K562 (cell line): ENCODE measurements around the gene DLX3. TPM values are rescaled to one million over a fixed set of nuclear protein-coding genes. Genes with fewer than 3 reads are reported as not detected.

Experiments
- CBX3 ChIP-seq, 2 experiments: IDR thresholded peaks; 1 replicate in 1 of 2; 2 replicates in 1 of 2; pipeline ENCODE4 v1.6.1; 2012; ENCODE audit warnings: inconsistent platforms in 2 of 2, low read length in 2 of 2, borderline replicate concordance in 1 of 2, control low read depth in 1 of 2
- L3MBTL2 ChIP-seq: fragments of 450-650 bp; IDR thresholded peaks from 2 replicates; pipeline ENCODE4 v1.6.1; 2016; ENCODE audit warnings: mild to moderate bottlenecking, moderate library complexity
- MIER1 ChIP-seq: fragments of 450-650 bp; IDR thresholded peaks from 2 replicates; pipeline ENCODE4 v1.6.1; 2016; ENCODE audit warnings: antibody characterized with exemption, mild to moderate bottlenecking, low read depth
- MXI1 ChIP-seq: IDR thresholded peaks from 2 replicates; pipeline ENCODE4 v1.6.1; 2011; ENCODE audit warnings: low read depth, mild to moderate bottlenecking, improper control_type of control experiment, low read length
- RAD21 ChIP-seq, 2 experiments: fragments of 250-450 bp in 1 of 2; fragments of 450-650 bp in 1 of 2; sonication (Bioruptor Pico) in 1 of 2; formaldehyde crosslinking in 1 of 2; IDR thresholded peaks in 1 of 2; conservative IDR thresholded peaks in 1 of 2; 2 replicates each; pipeline versions ENCODE4 v1.4.0 to v1.8.0; 2020 to 2022; ENCODE audit warnings: mild to moderate bottlenecking in 2 of 2, moderate library complexity in 1 of 2
- RB1 ChIP-seq: fragments of 450-650 bp; IDR thresholded peaks from 2 replicates; pipeline ENCODE4 v1.6.1; 2017; ENCODE audit warnings: low read depth, mild to moderate bottlenecking
- TCF7L2 ChIP-seq: fragments of 150-350 bp; IDR thresholded peaks from 2 replicates; pipeline ENCODE4 v1.6.1; 2016; ENCODE audit warnings: low read depth, mild to moderate bottlenecking, low read length, moderate library complexity
- ZNF431 ChIP-seq: sonication (generic); formaldehyde crosslinking; IDR thresholded peaks from 2 replicates; pipeline ENCODE4 v1.8.0; 2022; ENCODE audit warnings: mild to moderate bottlenecking, missing genetic modification reagents
- ZNF584 ChIP-seq: fragments of 200-800 bp; sonication (Bioruptor generic); IDR thresholded peaks from 2 replicates; pipeline ENCODE4 v1.6.1; 2016; ENCODE audit warnings: low read depth, mild to moderate bottlenecking, missing genetic modification characterization, missing compliant biosample characterization
- polyA plus RNA-seq, 8 experiments: library from polyadenylated mRNA; depleted of rRNA in 4 of 8; stranded (reverse) in 5 of 8; unstranded in 3 of 8; fragments of >200 nt; fragmentation: Nextera tagmentation in 2 of 8; fragmentation: Illumina TruSeq in 1 of 8; extraction: Ambion mirVana in 2 of 8; extraction: Trizol in 1 of 8; gene quantifications; 2 replicates each; pipeline versions ENCODE4 v1.2.1 to v1.2.3, GENCODE V29; 2011 to 2014; ENCODE audit warnings: inconsistent platforms in 1 of 8, missing spikeins in 1 of 8
- total RNA-seq, 7 experiments: library from RNA; depleted of rRNA in 6 of 7; stranded (reverse); fragments of >200 nt in 6 of 7; fragmentation: Illumina TruSeq in 2 of 7; extraction: Trizol in 2 of 7; gene quantifications; 2 replicates each; pipeline versions ENCODE4 v1.2.1 to v1.2.3, GENCODE V29; 2011 to 2021; ENCODE audit warnings: low replicate concordance in 1 of 7
- TF ChIP-seq, protein P1 (sequence below): sonication (generic); formaldehyde crosslinking; IDR thresholded peaks from 2 replicates; pipeline ENCODE4 v1.8.0; 2023; ENCODE audit warnings: missing genetic modification reagents, mild to moderate bottlenecking, borderline replicate concordance
- TF ChIP-seq, protein P2 (sequence below), 3 experiments: IDR thresholded peaks in 2 of 3; conservative IDR thresholded peaks in 1 of 3; 2 replicates each; pipeline ENCODE4 v1.5.1; 2011 to 2012; ENCODE audit warnings: low read length in 3 of 3, mild to moderate bottlenecking in 3 of 3, control low read depth in 2 of 3, improper control_type of control experiment in 1 of 3, inconsistent platforms in 1 of 3, low read depth in 1 of 3, mixed read lengths in 1 of 3, moderate library complexity in 1 of 3; ENCODE audit not compliant: insufficient read depth in 2 of 3
- TF ChIP-seq, protein P3 (sequence below): fragments of 450-650 bp; IDR thresholded peaks from 2 replicates; pipeline ENCODE4 v1.6.1; 2016; ENCODE audit warnings: missing biosample characterization, missing genetic modification characterization
- TF ChIP-seq, protein P4 (sequence below): fragments of 450-650 bp; IDR thresholded peaks from one replicate; pipeline ENCODE4 v1.6.1; 2018; ENCODE audit warnings: mild to moderate bottlenecking, moderate library complexity; ENCODE audit not compliant: partially characterized antibody
- TF ChIP-seq, protein P5 (sequence below): fragments of 450-650 bp; formaldehyde crosslinking; IDR thresholded peaks from 2 replicates; pipeline ENCODE4 v1.4.0; 2020; ENCODE audit warnings: mild to moderate bottlenecking, moderate library complexity

DLX3 gene
- total and polyA plus RNA-seq, 9 of the 15 experiments (the other 6 are each of a cell fraction or from before 2014, with no cell fraction given), result not detected

DNA sequence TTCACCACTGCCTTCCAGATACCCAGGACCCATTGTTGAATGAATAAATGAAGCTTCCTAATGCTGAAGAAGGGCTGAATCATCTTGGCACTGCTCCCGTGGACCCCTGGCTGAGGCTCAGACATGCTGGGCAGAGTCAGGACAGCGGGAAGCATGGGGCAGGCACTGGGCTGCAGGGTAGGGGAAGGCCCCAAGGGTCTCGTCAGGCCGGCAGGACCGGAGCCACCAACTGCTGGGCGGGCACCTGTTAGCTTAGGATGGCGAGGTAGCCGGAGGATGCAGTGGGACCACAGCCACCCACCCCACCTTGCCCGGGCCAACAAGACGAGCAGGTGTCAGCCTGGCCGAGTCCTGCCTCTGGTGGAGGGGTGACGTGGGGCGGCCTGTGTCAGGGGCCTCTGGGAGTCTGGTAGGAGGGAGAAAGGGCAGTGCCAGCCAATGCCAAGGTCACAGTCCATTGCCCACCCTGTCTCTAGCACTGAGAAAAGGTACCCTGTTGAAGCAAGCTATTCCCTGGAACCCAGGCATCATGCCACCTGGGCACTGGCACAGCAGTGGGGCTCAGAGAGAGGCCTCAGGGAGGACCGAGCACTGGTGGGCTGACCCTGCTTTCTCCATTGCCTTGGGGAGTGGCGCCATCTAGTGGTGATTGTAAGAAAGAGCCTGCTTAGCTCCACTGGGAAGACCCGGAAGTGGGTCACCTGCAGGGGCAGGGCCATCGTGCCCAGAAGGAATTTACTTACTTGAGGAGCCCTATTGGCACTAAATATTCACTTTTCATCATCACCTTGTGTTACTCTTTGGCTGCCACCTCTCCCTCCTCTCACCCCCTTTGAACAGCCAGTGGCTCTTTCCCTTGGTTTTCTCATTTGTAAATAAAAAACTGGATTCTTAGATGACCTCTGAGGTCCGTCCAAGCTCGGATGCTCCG lies 3.0 kb upstream of the DLX3 start (continued):
- TF ChIP-seq, protein P1, sequence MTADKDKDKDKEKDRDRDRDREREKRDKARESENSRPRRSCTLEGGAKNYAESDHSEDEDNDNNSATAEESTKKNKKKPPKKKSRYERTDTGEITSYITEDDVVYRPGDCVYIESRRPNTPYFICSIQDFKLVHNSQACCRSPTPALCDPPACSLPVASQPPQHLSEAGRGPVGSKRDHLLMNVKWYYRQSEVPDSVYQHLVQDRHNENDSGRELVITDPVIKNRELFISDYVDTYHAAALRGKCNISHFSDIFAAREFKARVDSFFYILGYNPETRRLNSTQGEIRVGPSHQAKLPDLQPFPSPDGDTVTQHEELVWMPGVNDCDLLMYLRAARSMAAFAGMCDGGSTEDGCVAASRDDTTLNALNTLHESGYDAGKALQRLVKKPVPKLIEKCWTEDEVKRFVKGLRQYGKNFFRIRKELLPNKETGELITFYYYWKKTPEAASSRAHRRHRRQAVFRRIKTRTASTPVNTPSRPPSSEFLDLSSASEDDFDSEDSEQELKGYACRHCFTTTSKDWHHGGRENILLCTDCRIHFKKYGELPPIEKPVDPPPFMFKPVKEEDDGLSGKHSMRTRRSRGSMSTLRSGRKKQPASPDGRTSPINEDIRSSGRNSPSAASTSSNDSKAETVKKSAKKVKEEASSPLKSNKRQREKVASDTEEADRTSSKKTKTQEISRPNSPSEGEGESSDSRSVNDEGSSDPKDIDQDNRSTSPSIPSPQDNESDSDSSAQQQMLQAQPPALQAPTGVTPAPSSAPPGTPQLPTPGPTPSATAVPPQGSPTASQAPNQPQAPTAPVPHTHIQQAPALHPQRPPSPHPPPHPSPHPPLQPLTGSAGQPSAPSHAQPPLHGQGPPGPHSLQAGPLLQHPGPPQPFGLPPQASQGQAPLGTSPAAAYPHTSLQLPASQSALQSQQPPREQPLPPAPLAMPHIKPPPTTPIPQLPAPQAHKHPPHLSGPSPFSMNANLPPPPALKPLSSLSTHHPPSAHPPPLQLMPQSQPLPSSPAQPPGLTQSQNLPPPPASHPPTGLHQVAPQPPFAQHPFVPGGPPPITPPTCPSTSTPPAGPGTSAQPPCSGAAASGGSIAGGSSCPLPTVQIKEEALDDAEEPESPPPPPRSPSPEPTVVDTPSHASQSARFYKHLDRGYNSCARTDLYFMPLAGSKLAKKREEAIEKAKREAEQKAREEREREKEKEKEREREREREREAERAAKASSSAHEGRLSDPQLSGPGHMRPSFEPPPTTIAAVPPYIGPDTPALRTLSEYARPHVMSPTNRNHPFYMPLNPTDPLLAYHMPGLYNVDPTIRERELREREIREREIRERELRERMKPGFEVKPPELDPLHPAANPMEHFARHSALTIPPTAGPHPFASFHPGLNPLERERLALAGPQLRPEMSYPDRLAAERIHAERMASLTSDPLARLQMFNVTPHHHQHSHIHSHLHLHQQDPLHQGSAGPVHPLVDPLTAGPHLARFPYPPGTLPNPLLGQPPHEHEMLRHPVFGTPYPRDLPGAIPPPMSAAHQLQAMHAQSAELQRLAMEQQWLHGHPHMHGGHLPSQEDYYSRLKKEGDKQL (CRISPR knock-in tag), result no peak
- TF ChIP-seq RB1, result 0 out of 2 replicates have a peak, but pooled peaks have one; percentile 25
- no peak for TF ChIP-seq TCF7L2
- TF ChIP-seq ZNF431, result no peak
- TF ChIP-seq MIER1, result no peak
- peak in 1 of 2 experiments; percentile 16; a peak in 1 of 3 replicates for TF ChIP-seq CBX3 (IDR thresholded peaks at IDR 0.05; ENCODE audit: borderline replicate concordance in 1 of 2, low read length in 2 of 2)
- TF ChIP-seq, protein P2, sequence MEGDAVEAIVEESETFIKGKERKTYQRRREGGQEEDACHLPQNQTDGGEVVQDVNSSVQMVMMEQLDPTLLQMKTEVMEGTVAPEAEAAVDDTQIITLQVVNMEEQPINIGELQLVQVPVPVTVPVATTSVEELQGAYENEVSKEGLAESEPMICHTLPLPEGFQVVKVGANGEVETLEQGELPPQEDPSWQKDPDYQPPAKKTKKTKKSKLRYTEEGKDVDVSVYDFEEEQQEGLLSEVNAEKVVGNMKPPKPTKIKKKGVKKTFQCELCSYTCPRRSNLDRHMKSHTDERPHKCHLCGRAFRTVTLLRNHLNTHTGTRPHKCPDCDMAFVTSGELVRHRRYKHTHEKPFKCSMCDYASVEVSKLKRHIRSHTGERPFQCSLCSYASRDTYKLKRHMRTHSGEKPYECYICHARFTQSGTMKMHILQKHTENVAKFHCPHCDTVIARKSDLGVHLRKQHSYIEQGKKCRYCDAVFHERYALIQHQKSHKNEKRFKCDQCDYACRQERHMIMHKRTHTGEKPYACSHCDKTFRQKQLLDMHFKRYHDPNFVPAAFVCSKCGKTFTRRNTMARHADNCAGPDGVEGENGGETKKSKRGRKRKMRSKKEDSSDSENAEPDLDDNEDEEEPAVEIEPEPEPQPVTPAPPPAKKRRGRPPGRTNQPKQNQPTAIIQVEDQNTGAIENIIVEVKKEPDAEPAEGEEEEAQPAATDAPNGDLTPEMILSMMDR (IDR thresholded peaks at IDR 0.05 in 2 of 3, conservative IDR thresholded peaks at IDR 0.05 in 1 of 3; ENCODE audit: insufficient read depth in 2 of 3, low read depth in 1 of 3, low read length in 3 of 3), result peak; percentile 92 to 96 (median 93)
- TF ChIP-seq MXI1, result no peak
- TF ChIP-seq, protein P3, sequence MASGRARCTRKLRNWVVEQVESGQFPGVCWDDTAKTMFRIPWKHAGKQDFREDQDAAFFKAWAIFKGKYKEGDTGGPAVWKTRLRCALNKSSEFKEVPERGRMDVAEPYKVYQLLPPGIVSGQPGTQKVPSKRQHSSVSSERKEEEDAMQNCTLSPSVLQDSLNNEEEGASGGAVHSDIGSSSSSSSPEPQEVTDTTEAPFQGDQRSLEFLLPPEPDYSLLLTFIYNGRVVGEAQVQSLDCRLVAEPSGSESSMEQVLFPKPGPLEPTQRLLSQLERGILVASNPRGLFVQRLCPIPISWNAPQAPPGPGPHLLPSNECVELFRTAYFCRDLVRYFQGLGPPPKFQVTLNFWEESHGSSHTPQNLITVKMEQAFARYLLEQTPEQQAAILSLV (tag), result no peak
- TF ChIP-seq L3MBTL2, result peak; percentile 38; the same call in 1 of the 2 replicates
- peak; percentile 85 to 92 for TF ChIP-seq RAD21 (CRISPR knock-in tag; conservative IDR thresholded peaks at IDR 0.05 in 1 of 2, IDR thresholded peaks at IDR 0.05 in 1 of 2)
- TF ChIP-seq, protein P4, sequence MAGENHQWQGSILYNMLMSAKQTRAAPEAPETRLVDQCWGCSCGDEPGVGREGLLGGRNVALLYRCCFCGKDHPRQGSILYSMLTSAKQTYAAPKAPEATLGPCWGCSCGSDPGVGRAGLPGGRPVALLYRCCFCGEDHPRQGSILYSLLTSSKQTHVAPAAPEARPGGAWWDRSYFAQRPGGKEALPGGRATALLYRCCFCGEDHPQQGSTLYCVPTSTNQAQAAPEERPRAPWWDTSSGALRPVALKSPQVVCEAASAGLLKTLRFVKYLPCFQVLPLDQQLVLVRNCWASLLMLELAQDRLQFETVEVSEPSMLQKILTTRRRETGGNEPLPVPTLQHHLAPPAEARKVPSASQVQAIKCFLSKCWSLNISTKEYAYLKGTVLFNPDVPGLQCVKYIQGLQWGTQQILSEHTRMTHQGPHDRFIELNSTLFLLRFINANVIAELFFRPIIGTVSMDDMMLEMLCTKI, result no peak
- TF ChIP-seq, protein P5, sequence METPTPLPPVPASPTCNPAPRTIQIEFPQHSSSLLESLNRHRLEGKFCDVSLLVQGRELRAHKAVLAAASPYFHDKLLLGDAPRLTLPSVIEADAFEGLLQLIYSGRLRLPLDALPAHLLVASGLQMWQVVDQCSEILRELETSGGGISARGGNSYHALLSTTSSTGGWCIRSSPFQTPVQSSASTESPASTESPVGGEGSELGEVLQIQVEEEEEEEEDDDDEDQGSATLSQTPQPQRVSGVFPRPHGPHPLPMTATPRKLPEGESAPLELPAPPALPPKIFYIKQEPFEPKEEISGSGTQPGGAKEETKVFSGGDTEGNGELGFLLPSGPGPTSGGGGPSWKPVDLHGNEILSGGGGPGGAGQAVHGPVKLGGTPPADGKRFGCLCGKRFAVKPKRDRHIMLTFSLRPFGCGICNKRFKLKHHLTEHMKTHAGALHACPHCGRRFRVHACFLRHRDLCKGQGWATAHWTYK (CRISPR knock-in tag), result no peak
- TF ChIP-seq ZNF584 (CRISPR knock-in tag), result no peak
